Measurements from ENCODE around the gene TRAPPC1. TPM values are rescaled to one million over a fixed set of nuclear protein-coding genes. Genes with fewer than 3 reads are reported as not detected.

The TRAPPC1 gene
- total and polyA plus RNA-seq, 2 of the 8 experiments (the other 6 are each of a cell fraction or from before 2014, with no cell fraction given): 114 to 170 TPM

GRCh38 chr17:7922269-7922844 is 9.4 kb downstream of the TRAPPC1 start (continued):
- no peak for TF ChIP-seq RAD21 (IDR thresholded peaks at IDR 0.05 in 1 of 2, conservative IDR thresholded peaks at IDR 0.05 in 1 of 2; ENCODE audit: low read depth in 2 of 2, low read length in 2 of 2)
- TF ChIP-seq USF2 (IDR thresholded peaks at IDR 0.05; ENCODE audit: low read length): no peak
- TF ChIP-seq BCL11A (IDR thresholded peaks at IDR 0.05; ENCODE audit: low read depth in 2 of 2, low read length in 2 of 2): no peak
- TF ChIP-seq HDAC6 (IDR thresholded peaks at IDR 0.05; ENCODE audit: low read depth, low read length): no peak
- no peak for TF ChIP-seq ATF3 (IDR thresholded peaks at IDR 0.05; ENCODE audit: insufficient read depth, low read depth, low read length)
